IPS-18a (cell line): ENCODE results near the gene CD164L2.

Source experiments
- H3K27ac ChIP-seq: one replicate; pipeline ENCODE4 v1.5.1; 2013; ENCODE audit warnings: low read length
- H3K27me3 ChIP-seq: one replicate; pipeline ENCODE4 v1.6.1; 2013; ENCODE audit warnings: mild to moderate bottlenecking, low read length; ENCODE audit not compliant: control insufficient read depth, insufficient read depth
- H3K36me3 ChIP-seq: one replicate; pipeline ENCODE4 v1.6.1; 2013; ENCODE audit warnings: low read depth, low read length; ENCODE audit not compliant: control insufficient read depth
- H3K4me1 ChIP-seq: one replicate; pipeline ENCODE4 v1.6.1; 2013; ENCODE audit warnings: low read depth, low read length; ENCODE audit not compliant: control insufficient read depth
- H3K4me3 ChIP-seq: one replicate; pipeline ENCODE4 v1.5.1; 2013; ENCODE audit warnings: low read length
- H3K9ac ChIP-seq: one replicate; pipeline ENCODE4 v1.6.1; 2013; ENCODE audit warnings: mild to moderate bottlenecking, low read length, moderate library complexity
- H3K9me3 ChIP-seq: one replicate; pipeline ENCODE4 v1.6.1; 2013; ENCODE audit warnings: low read depth, low read length; ENCODE audit not compliant: control insufficient read depth

Gene CD164L2

GRCh38 chr1:27365372-27366112 lies 17.6 kb downstream of the CD164L2 start:
- no peaks in the 10 kb centered on the region for H3K36me3 ChIP-seq
- H3K27ac ChIP-seq, result no peak overlapping the region
- H3K4me3 ChIP-seq, result peak overlapping the region; percentile 78
- H3K4me1 ChIP-seq, result peaks cover 14% of the 10 kb centered on the region
- peaks cover 25% of the 10 kb centered on the region for H3K27me3 ChIP-seq
- peak overlapping the region; percentile 17 for H3K9ac ChIP-seq
- no peaks in the 10 kb centered on the region for H3K9me3 ChIP-seq

GRCh38 chr1:27364696-27365371 lies 18.3 kb downstream of the CD164L2 start:
- Histone ChIP-seq H3K9ac (no peak overlapping the region), H3K9me3 (no peaks in the 10 kb centered on the region), H3K36me3 (no peaks in the 10 kb centered on the region), H3K27me3 (peaks cover 32% of the 10 kb centered on the region), H3K4me3 (peak overlapping the region; percentile 78), H3K27ac (no peak overlapping the region), H3K4me1 (peaks cover 17% of the 10 kb centered on the region)

GRCh38 chr1:27363766-27364695 lies 19.1 kb downstream of the CD164L2 start:
- Histone ChIP-seq H3K4me1 (peaks cover 18% of the 10 kb centered on the region), H3K9ac (no peak overlapping the region), H3K27me3 (peaks cover 40% of the 10 kb centered on the region), H3K4me3 (no peak overlapping the region), H3K9me3 (no peaks in the 10 kb centered on the region), H3K36me3 (no peaks in the 10 kb centered on the region), H3K27ac (no peak overlapping the region)

GRCh38 chr1:27361553-27361952 lies 21.6 kb downstream of the CD164L2 start:
- Histone ChIP-seq H3K27ac (no peak overlapping the region), H3K27me3 (peaks cover 48% of the 10 kb centered on the region), H3K4me3 (no peak overlapping the region), H3K9ac (no peak overlapping the region), H3K9me3 (no peaks in the 10 kb centered on the region), H3K4me1 (peaks cover 9% of the 10 kb centered on the region), H3K36me3 (no peaks in the 10 kb centered on the region)

- Histone ChIP-seq H3K4me3 (peak overlapping the region; percentile 67), H3K9ac (no peak overlapping the region), H3K27me3 (peaks cover 48% of the 10 kb centered on the region), H3K36me3 (no peaks in the 10 kb centered on the region), H3K4me1 (peaks cover 9% of the 10 kb centered on the region), H3K27ac (no peak overlapping the region), H3K9me3 (no peaks in the 10 kb centered on the region)
Measured at GRCh38 chr1:27361044-27361402, 22.1 kb downstream of the CD164L2 start.

- Histone ChIP-seq H3K4me3 (peak overlapping the region; percentile 67), H3K9ac (no peak overlapping the region), H3K4me1 (peaks cover 9% of the 10 kb centered on the region), H3K27me3 (peaks cover 48% of the 10 kb centered on the region), H3K36me3 (no peaks in the 10 kb centered on the region), H3K9me3 (no peaks in the 10 kb centered on the region), H3K27ac (no peak overlapping the region)
Measured at GRCh38 chr1:27360159-27361043, 22.7 kb downstream of the CD164L2 start.

GRCh38 chr1:27359822-27360158 lies 23.3 kb downstream of the CD164L2 start:
- H3K4me1 ChIP-seq, result peaks cover 4% of the 10 kb centered on the region
- peaks cover 48% of the 10 kb centered on the region for H3K27me3 ChIP-seq
- no peak overlapping the region for H3K27ac ChIP-seq
- no peak overlapping the region for H3K9ac ChIP-seq
- no peaks in the 10 kb centered on the region for H3K9me3 ChIP-seq
- peak overlapping the region; percentile 67 for H3K4me3 ChIP-seq
- no peaks in the 10 kb centered on the region for H3K36me3 ChIP-seq

GRCh38 chr1:27358928-27359313 lies 24.2 kb downstream of the CD164L2 start:
- H3K4me1 ChIP-seq, result peaks cover 4% of the 10 kb centered on the region
- no peaks in the 10 kb centered on the region for H3K36me3 ChIP-seq
- H3K9me3 ChIP-seq, result no peaks in the 10 kb centered on the region
- H3K4me3 ChIP-seq, result no peak overlapping the region
- peaks cover 48% of the 10 kb centered on the region for H3K27me3 ChIP-seq
- no peak overlapping the region for H3K9ac ChIP-seq
- H3K27ac ChIP-seq, result no peak overlapping the region

- Histone ChIP-seq H3K27ac (no peak overlapping the region), H3K4me1 (peaks cover 4% of the 10 kb centered on the region), H3K4me3 (no peak overlapping the region), H3K27me3 (peaks cover 48% of the 10 kb centered on the region), H3K36me3 (no peaks in the 10 kb centered on the region), H3K9ac (no peak overlapping the region), H3K9me3 (no peaks in the 10 kb centered on the region)
Measured at GRCh38 chr1:27358038-27358927, 24.9 kb downstream of the CD164L2 start.

- Histone ChIP-seq H3K9me3 (no peaks in the 10 kb centered on the region), H3K4me1 (peaks cover 4% of the 10 kb centered on the region), H3K36me3 (no peaks in the 10 kb centered on the region), H3K9ac (no peak overlapping the region), H3K27ac (no peak overlapping the region), H3K4me3 (no peak overlapping the region), H3K27me3 (peaks cover 48% of the 10 kb centered on the region)
Measured at GRCh38 chr1:27357281-27358037, 25.7 kb downstream of the CD164L2 start.
